GM12874 (cell line): ENCODE data around the gene LIPT1.

Source experiments
- TF ChIP-seq, protein P1 (sequence below): IDR thresholded peaks from 2 replicates; pipeline ENCODE4 v1.5.1; 2011; ENCODE audit warnings: low read depth, mild to moderate bottlenecking, control low read depth, low read length, moderate library complexity; ENCODE audit not compliant: insufficient read depth

LIPT1 gene

DNA sequence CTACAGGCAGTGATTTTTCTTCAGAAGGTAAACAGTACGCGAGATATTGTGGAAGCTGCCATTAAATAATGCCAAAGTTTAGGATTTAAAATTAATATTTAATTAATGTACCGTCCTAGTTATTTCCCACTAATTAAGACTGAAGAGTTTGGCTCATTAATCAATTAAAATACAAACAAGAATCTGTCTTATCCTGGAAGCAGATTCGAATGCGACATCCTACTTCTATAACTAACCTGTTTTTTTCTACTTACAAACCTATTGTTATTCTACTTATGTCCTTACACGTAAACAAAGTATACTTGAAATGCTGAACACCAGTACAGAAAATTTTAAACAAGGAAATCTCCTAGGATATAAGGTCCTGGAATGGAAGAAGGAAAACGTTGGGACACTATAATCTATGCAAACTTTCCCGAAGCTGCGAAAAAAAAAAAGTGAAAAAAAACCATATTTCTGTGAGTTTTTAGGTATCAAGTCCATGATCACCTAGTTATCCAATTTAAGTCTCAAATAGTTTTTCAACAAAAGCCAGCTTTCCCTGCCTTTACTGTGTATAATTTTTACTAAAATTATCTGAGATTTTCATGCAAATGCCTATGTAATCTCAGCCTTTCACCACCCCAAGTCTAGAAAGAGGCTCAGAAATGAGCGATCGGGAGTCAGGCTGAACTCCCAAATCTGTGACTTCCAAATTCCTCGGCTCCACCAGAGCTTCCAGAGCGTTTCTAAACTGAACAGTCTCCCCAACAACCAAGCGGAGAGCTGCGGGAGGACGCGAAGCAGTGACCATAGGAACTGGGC, 14.5 kb upstream of the LIPT1 start:
- TF ChIP-seq, protein P1, sequence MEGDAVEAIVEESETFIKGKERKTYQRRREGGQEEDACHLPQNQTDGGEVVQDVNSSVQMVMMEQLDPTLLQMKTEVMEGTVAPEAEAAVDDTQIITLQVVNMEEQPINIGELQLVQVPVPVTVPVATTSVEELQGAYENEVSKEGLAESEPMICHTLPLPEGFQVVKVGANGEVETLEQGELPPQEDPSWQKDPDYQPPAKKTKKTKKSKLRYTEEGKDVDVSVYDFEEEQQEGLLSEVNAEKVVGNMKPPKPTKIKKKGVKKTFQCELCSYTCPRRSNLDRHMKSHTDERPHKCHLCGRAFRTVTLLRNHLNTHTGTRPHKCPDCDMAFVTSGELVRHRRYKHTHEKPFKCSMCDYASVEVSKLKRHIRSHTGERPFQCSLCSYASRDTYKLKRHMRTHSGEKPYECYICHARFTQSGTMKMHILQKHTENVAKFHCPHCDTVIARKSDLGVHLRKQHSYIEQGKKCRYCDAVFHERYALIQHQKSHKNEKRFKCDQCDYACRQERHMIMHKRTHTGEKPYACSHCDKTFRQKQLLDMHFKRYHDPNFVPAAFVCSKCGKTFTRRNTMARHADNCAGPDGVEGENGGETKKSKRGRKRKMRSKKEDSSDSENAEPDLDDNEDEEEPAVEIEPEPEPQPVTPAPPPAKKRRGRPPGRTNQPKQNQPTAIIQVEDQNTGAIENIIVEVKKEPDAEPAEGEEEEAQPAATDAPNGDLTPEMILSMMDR: no peak

DNA sequence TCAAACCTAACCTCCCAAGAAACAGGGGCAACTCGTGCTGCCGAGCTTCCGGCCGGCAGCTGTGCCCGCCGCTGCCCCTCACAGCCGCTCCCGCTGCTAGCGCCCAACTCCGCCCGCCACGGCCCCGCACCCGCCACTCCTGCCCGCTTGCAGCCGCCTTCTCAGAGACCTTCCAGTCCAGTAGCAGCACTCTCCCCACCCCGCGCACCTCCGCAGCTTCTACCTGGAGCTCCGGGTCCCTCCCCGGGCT, 14.0 kb upstream of the LIPT1 start:
- TF ChIP-seq, protein P1: no peak

DNA sequence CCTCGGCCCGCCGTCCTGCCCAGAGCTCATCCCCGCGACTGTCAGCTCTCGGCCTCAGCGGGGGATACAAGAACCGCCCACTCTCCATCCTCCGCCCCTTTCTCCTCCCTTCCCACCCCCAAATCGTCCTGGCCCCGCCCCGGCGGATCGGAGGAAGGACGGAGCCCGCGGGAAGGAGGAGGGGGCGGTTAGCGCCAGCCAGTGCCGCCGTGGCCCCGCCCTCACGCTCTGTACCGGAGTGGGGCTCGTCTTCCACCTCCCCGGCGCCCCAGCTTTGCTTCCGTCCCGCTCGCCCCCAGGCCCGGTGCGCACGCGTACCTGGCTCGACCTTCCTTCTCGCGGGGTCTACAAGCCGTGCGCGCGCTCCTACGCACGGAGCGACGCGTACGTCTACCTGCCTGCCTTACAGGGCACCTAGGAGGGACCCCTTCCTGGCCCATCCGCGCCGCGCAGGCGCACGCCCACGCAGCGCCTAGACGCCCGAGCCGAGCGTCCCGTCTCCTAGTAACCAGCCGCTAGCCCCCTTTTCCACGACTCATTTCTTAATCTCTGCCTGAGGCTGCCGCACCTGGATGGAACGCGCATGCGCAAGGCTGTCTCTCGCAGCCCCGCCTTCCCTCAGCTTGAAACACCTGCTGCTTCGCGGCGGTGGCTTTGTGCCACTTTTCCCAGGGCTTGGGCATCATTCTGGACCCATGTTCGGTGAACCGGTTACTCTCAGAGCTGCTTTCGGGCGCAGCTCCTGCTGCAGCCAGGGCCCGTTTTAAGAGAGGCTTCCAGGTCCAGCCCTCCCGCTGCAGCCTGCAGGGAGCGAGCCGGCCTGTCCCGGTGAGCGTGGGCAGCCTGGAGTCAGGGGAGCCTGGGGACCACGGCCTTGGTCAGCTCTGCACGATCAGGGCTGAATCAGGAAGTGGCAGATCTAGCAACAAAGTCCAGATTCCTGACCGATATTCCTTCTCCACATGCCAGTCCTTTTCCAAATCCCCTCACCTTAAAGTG, 13.4 kb upstream of the LIPT1 start, which contains the start of gene C2orf15:
Gene C2orf15 (plus strand): TSS at position 598 of the 999 bp plus-strand sequence. CDS start 8,852 bp downstream, outside the sequence.
- TF ChIP-seq, protein P1: no peak

DNA sequence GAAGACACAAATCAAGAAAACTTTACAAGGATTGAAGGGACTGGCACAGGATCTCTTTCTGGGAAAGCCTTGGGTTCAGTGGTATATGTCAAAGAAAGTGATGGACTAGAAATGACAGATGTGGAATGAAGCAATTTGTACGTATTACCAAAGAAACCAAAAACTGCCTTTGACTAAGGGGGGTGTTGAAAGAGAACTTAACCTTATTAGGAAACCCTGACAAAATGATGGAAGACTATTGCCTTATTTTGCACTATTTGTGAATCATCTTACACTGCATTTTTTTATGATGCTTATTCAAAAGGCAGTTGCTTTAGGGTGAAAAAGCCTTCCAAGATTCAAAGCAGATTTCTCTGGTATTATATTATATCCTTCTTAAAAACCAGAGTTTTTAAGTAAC, 4.1 kb upstream of the LIPT1 start:
- TF ChIP-seq, protein P1: no peak

DNA sequence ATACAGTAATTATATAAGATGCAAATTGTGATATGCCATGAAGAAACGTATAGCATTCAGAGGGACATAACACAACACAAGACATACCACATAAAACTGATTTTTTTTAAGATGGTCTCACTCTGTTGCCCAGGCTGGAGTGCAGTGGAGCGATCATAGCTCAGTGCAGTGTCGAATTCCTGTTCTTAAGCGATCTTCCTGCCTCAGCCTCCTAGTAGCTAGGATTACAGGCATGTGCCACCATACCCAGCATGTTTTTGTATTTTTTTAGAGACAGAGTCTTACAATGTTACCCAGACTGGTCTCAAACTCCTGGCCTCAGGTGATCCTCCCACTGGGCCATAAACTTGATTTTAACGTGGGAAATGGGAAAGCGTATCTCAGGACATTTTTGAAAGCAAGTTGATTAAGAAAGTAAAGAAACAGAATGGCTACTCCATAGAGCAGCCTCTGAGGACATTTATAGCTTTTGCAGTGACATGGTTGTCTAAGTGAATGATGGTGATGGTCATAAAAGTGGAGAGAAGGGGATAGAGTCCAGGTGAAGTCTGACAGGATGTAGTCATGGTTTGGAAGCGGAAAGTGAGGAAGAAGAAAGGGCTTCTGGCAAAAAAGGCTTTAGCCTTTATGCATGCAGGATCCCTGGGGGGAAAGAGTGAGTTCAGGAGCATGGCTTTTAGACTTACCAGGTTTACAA, 2.4 kb upstream of the LIPT1 start:
- TF ChIP-seq, protein P1: no peak

DNA sequence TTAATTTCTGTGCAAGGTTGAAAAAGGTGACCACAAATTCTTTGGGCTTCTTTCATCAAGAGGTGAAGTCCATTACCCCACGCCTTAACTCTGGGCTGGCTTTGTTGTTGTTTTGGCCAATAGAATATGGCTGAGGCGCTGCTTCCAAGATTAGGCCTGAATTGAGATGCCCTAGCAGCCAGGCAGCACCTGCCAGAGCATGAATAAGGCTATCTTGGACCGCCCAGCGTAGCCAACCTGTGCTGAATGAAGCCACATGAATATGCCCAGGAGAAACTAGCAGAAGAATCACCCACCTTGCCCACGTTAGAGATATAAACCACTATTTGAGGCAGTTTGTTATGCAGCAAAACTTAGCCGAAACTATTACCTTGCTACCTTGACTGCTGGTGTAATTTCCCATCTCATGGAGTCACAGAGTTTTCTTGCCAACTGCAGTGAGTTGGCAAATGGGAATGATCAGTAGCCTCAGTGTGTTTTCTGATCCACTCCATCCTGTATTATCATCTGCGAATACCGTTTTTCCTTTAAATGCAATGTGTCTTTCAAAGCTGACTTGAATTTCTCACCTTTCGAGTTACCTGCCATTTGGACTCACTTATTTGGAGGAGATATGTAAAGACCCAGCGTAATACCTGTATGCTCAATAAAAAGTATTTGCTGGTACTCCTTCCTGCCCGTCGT, 704 bp upstream of the LIPT1 start:
- TF ChIP-seq, protein P1: no peak
